IPS DF 4.7 (cell line): ENCODE data around the gene COL12A1.

Experiments used
- DNase-seq: peaks from one replicate; pipeline ENCODE4 v3.0.0-alpha.2; 2013; ENCODE audit warnings: low spot score; ENCODE audit errors: extremely low read depth

Gene COL12A1

GRCh38 chr6:75180864-75181263 is 25.0 kb downstream of the COL12A1 start:
- DNase-seq: no peak

GRCh38 chr6:75178757-75179156 is 27.1 kb downstream of the COL12A1 start:
- no peak for DNase-seq

GRCh38 chr6:75176076-75176582 is 29.7 kb downstream of the COL12A1 start:
- no peak for DNase-seq

- DNase-seq: no peak
Measured at GRCh38 chr6:75171986-75172385, 33.9 kb downstream of the COL12A1 start.

GRCh38 chr6:75171567-75171966 is 34.3 kb downstream of the COL12A1 start:
- DNase-seq: no peak

- DNase-seq: no peak
Measured at GRCh38 chr6:75170691-75171560, 34.9 kb downstream of the COL12A1 start.

GRCh38 chr6:75169689-75170586 is 35.9 kb downstream of the COL12A1 start:
- no peak for DNase-seq

- no peak for DNase-seq
Measured at GRCh38 chr6:75167851-75168250, 38.0 kb downstream of the COL12A1 start.

GRCh38 chr6:75167325-75167724 is 38.5 kb downstream of the COL12A1 start:
- no peak for DNase-seq

- DNase-seq: no peak
Measured at GRCh38 chr6:75166773-75167172, 39.1 kb downstream of the COL12A1 start.

- no peak for DNase-seq
Measured at GRCh38 chr6:75166236-75166635, 39.6 kb downstream of the COL12A1 start.

GRCh38 chr6:75158176-75158575 is 47.7 kb downstream of the COL12A1 start:
- no peak for DNase-seq

- no peak for DNase-seq
Measured at GRCh38 chr6:75157336-75157735, 48.5 kb downstream of the COL12A1 start.

- DNase-seq: no peak
Measured at GRCh38 chr6:75156186-75156878, 49.5 kb downstream of the COL12A1 start.

- no peak for DNase-seq
Measured at GRCh38 chr6:75155631-75156030, 50.2 kb downstream of the COL12A1 start.

GRCh38 chr6:75154973-75155372 is 50.9 kb downstream of the COL12A1 start:
- DNase-seq: no peak

GRCh38 chr6:75150685-75151412 is 55.0 kb downstream of the COL12A1 start:
- DNase-seq: no peak

GRCh38 chr6:75149696-75150095 is 56.2 kb downstream of the COL12A1 start:
- DNase-seq: no peak

- DNase-seq: no peak
Measured at GRCh38 chr6:75149240-75149639, 56.6 kb downstream of the COL12A1 start.

GRCh38 chr6:75147512-75147911 is 58.3 kb downstream of the COL12A1 start:
- no peak for DNase-seq

GRCh38 chr6:75145976-75146375 is 59.9 kb downstream of the COL12A1 start:
- DNase-seq: no peak
